ENCODE measurements around the gene LMO3. TPM values are rescaled to one million over a fixed set of nuclear protein-coding genes. Genes with fewer than 3 reads are reported as not detected.

Gene LMO3
- total and polyA plus RNA-seq, 2 of the 8 experiments (the other 6 are each of a cell fraction or from before 2014, with no cell fraction given): 4.7 to 16.7 TPM

DNA sequence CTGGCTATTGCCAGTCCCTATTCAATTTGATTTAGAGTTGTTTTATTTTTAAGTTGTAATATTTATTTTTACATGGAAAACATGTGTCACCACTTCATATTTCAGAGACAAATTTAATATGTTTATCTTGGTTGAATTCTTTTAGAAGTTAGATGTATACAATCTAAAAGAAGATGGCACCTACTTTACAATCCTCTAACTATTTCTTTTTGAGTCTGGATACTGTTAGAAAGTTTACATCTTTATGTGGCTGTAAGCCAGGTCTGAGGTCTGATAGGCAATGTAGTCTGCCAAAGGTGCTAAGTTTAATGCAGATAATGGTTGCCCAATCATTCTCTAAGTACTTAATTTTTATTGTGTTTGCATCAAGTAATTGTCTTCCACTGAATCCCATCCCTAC, 7.2 kb upstream of the LMO3 start:
- H2AK5ac ChIP-seq (ENCODE audit: low read depth, low read length): no peak overlapping the region
- H2BK12ac ChIP-seq (ENCODE audit: low read depth, low read length): no peak overlapping the region
- no peak overlapping the region for H3K4me3 ChIP-seq (ENCODE audit: extremely low read depth in 1 of 4, insufficient read depth in 2 of 4, low read depth in 3 of 4, low read length in 4 of 4)
- H3K79me1 ChIP-seq (ENCODE audit: low read depth, low read length): no peaks in the 10 kb centered on the region
- no peak overlapping the region for H4K8ac ChIP-seq (ENCODE audit: extremely low read depth, insufficient read depth, low read length)
- no peak overlapping the region for H3K23ac ChIP-seq (ENCODE audit: insufficient read length)
- H3K4ac ChIP-seq (replicated peaks; ENCODE audit: insufficient read length, low read depth, low read length): no peak overlapping the region
- no peaks in the 10 kb centered on the region for H4K20me1 ChIP-seq (replicated peaks in 1 of 2; ENCODE audit: control insufficient read depth in 1 of 2, insufficient read depth in 2 of 2, low read length in 2 of 2)
- ChIA-PET CTCF (ENCODE audit: partially characterized antibody) (no interaction called here), POLR2A (ENCODE audit: partially characterized antibody) (no interaction called here)
- no peaks in the 10 kb centered on the region for H3K36me3 ChIP-seq (ENCODE audit: control insufficient read depth in 2 of 4, insufficient read depth in 4 of 4, low read length in 3 of 4)
- no peak overlapping the region for H3K27ac ChIP-seq (ENCODE audit: low read depth, low read length)
- no peak overlapping the region for H3K4me2 ChIP-seq (ENCODE audit: insufficient read depth in 1 of 2, low read depth in 2 of 2, low read length in 2 of 2)
- peaks cover 5 to 15% (median 12%) of the 10 kb centered on the region in 4 experiments for H3K4me1 ChIP-seq (replicated peaks in 1 of 4; ENCODE audit: control insufficient read depth in 3 of 4, insufficient read depth in 4 of 4, low read length in 3 of 4)
- H3K9ac ChIP-seq (replicated peaks in 1 of 4; ENCODE audit: extremely low read depth in 1 of 4, low read depth in 3 of 4, low read length in 3 of 4): no peak overlapping the region
- DNase-seq (ENCODE audit: low read depth in 1 of 2, low spot score in 2 of 2): no peak
- no peak overlapping the region for H3K56ac ChIP-seq (replicated peaks; ENCODE audit: insufficient read length, low read depth, low read length)
- H2BK15ac ChIP-seq (ENCODE audit: low read length): no peak overlapping the region
- H3K27me3 ChIP-seq (replicated peaks in 1 of 4; ENCODE audit: control insufficient read depth in 3 of 4, extremely low read depth in 1 of 4, insufficient read depth in 3 of 4, low read length in 3 of 4): peaks cover 0 to 8% (median 1%) of the 10 kb centered on the region in 4 experiments; a peak in 3 of 7 replicates
- H2BK5ac ChIP-seq (ENCODE audit: low read depth, low read length): no peak overlapping the region
- H3K9me3 ChIP-seq (ENCODE audit: insufficient read depth in 2 of 2, low read depth in 1 of 2, low read length in 1 of 2): no peaks in the 10 kb centered on the region
- no peak overlapping the region for H2BK120ac ChIP-seq (replicated peaks; ENCODE audit: low read depth, low read length)
- H3K14ac ChIP-seq (ENCODE audit: insufficient read length): no peak overlapping the region
- FAIRE-seq: no peak
- no peak overlapping the region for H4K5ac ChIP-seq (ENCODE audit: insufficient read length, low read depth, low read length)
- H3K79me2 ChIP-seq (ENCODE audit: control insufficient read depth in 1 of 2, insufficient read depth in 2 of 2, low read length in 2 of 2): no peaks in the 10 kb centered on the region
- H2AFZ ChIP-seq (ENCODE audit: low read length): no peak overlapping the region
- no peak overlapping the region for H3K18ac ChIP-seq (ENCODE audit: extremely low read depth, low read length)
- H2BK20ac ChIP-seq (ENCODE audit: low read length): no peak overlapping the region
- H3K23me2 ChIP-seq (ENCODE audit: low read depth, low read length): peaks cover 2% of the 10 kb centered on the region; the same call in 1 of the 2 replicates
- no peak overlapping the region for H4K91ac ChIP-seq (replicated peaks; ENCODE audit: insufficient read length, low read length)
- TF ChIP-seq KDM5A (IDR thresholded peaks at IDR 0.05; ENCODE audit: low read length) (no peak), POU5F1 (IDR thresholded peaks at IDR 0.05; ENCODE audit: low read depth, low read length) (no peak), CBX8 (IDR thresholded peaks at IDR 0.05; ENCODE audit: borderline replicate concordance, low read depth, low read length) (no peak), CREB1 (IDR thresholded peaks at IDR 0.05) (no peak), SAP30 (IDR thresholded peaks at IDR 0.05; ENCODE audit: insufficient read depth, insufficient replicate concordance, low read length) (no peak), SP4 (IDR thresholded peaks at IDR 0.05; ENCODE audit: low read length) (no peak), SUZ12 (IDR thresholded peaks at IDR 0.05; ENCODE audit: low read length) (no peak), NRF1 (IDR thresholded peaks at IDR 0.05; ENCODE audit: low read depth, low read length) (no peak), GTF2F1 (IDR thresholded peaks at IDR 0.05; ENCODE audit: borderline replicate concordance, low read depth, low read length) (no peak), CHD1 (IDR thresholded peaks at IDR 0.05; ENCODE audit: low read depth, low read length) (no peak), ASH2L (IDR thresholded peaks at IDR 0.05; ENCODE audit: low read length) (no peak), CTBP2 (IDR thresholded peaks at IDR 0.05; ENCODE audit: borderline replicate concordance, insufficient read depth, insufficient read length, low read length) (no peak), BRCA1 (IDR thresholded peaks at IDR 0.05; ENCODE audit: low read depth, low read length) (no peak), HDAC6 (IDR thresholded peaks at IDR 0.05; ENCODE audit: low read depth, low read length) (no peak)
- TF ChIP-seq, protein P1, sequence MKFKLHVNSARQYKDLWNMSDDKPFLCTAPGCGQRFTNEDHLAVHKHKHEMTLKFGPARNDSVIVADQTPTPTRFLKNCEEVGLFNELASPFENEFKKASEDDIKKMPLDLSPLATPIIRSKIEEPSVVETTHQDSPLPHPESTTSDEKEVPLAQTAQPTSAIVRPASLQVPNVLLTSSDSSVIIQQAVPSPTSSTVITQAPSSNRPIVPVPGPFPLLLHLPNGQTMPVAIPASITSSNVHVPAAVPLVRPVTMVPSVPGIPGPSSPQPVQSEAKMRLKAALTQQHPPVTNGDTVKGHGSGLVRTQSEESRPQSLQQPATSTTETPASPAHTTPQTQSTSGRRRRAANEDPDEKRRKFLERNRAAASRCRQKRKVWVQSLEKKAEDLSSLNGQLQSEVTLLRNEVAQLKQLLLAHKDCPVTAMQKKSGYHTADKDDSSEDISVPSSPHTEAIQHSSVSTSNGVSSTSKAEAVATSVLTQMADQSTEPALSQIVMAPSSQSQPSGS (IDR thresholded peaks at IDR 0.05; ENCODE audit: low read length): no peak

Data from H1 (cell line).